GM21529 (cell line): Measurements from ENCODE around the gene SNRPA1.
"Not testable (repeated sequence)": the region's sequence is repeated elsewhere in the genome, so short reads cannot be mapped to it uniquely, and the experiment has no call there.

Experiments
- ATAC-seq: cut with Tn5 transposase; IDR thresholded peaks from one replicate; pipeline ENCODE4 v1.9.1; 2021; ENCODE audit not compliant: unreplicated experiment

Gene SNRPA1

GRCh38 chr15:101296418-101297405 is 1.7 kb upstream of the SNRPA1 start:
- ATAC-seq = no peak

GRCh38 chr15:101295607-101296161 is 636 bp upstream of the SNRPA1 start:
- no peak for ATAC-seq

GRCh38 chr15:101293122-101293521 is 1.9 kb downstream of the SNRPA1 start:
- no peak for ATAC-seq

- ATAC-seq = no peak
These were observed 6.0 kb downstream of the SNRPA1 start for GRCh38 chr15:101288905-101289513.

- not testable (repeated sequence) for ATAC-seq
These were observed 7.7 kb downstream of the SNRPA1 start for GRCh38 chr15:101287342-101287741.

- ATAC-seq = no peak
These were observed 8.5 kb downstream of the SNRPA1 start for GRCh38 chr15:101286471-101287114.

GRCh38 chr15:101283931-101284330 is 11.1 kb downstream of the SNRPA1 start:
- no peak for ATAC-seq

GRCh38 chr15:101280007-101280406 is 15.0 kb downstream of the SNRPA1 start:
- ATAC-seq = no peak

- ATAC-seq = no peak
These were observed 17.0 kb downstream of the SNRPA1 start for GRCh38 chr15:101277943-101278564.

GRCh38 chr15:101277038-101277822 is 17.8 kb downstream of the SNRPA1 start, which contains the start of gene SELENOS:
Gene SELENOS, minus strand, starts transcription at chr15:101277485. Its CDS starts 68 bp downstream, at chr15:101277417.
- ATAC-seq = peak; percentile 86

- ATAC-seq = peak; percentile 43
These were observed 18.5 kb downstream of the SNRPA1 start for GRCh38 chr15:101276501-101277037.

- peak; percentile 36 for ATAC-seq
These were observed 20.0 kb downstream of the SNRPA1 start for GRCh38 chr15:101275018-101275417.

GRCh38 chr15:101273534-101273933 is 21.5 kb downstream of the SNRPA1 start:
- no peak for ATAC-seq

GRCh38 chr15:101272584-101272983 is 22.5 kb downstream of the SNRPA1 start:
- no peak for ATAC-seq

GRCh38 chr15:101269479-101270223 is 25.4 kb downstream of the SNRPA1 start:
- no peak for ATAC-seq

GRCh38 chr15:101267320-101268104 is 27.5 kb downstream of the SNRPA1 start:
- ATAC-seq = no peak

GRCh38 chr15:101266787-101267186 is 28.3 kb downstream of the SNRPA1 start:
- ATAC-seq = no peak

GRCh38 chr15:101266034-101266433 is 29.0 kb downstream of the SNRPA1 start:
- ATAC-seq = no peak
